NCI-H1092 treated with DMSO at 0.1 percent for 48 hours (cell line): Measurements from ENCODE around the gene UVRAG.
A peak's percentile ranks its signal among the peaks of the same experiment; 100 is the strongest.

Experiments used
- DNase-seq: peaks from one replicate; lab custom pipeline; 2025; lab: John Stamatoyannopoulos, UW

Gene UVRAG

GRCh38 chr11:76119779-76120178 lies 304.8 kb downstream of the UVRAG start:
- DNase-seq, result no peak

GRCh38 chr11:76120513-76121101 lies 305.6 kb downstream of the UVRAG start:
- DNase-seq, result peak; percentile 54

- no peak for DNase-seq
Observed at GRCh38 chr11:76123248-76123647, 308.2 kb downstream of the UVRAG start.

- no peak for DNase-seq
Observed at GRCh38 chr11:76124905-76125770, 310.1 kb downstream of the UVRAG start.

GRCh38 chr11:76129729-76130128 lies 314.7 kb downstream of the UVRAG start:
- no peak for DNase-seq

- no peak for DNase-seq
Observed at GRCh38 chr11:76131142-76131541, 316.1 kb downstream of the UVRAG start.

- DNase-seq, result no peak
Observed at GRCh38 chr11:76131671-76132631, 316.9 kb downstream of the UVRAG start.

GRCh38 chr11:76134239-76134638 lies 319.2 kb downstream of the UVRAG start:
- no peak for DNase-seq

GRCh38 chr11:76135491-76135890 lies 320.5 kb downstream of the UVRAG start:
- DNase-seq, result no peak

GRCh38 chr11:76139314-76139713 lies 324.3 kb downstream of the UVRAG start:
- DNase-seq, result no peak

- no peak for DNase-seq
Observed at GRCh38 chr11:76140912-76141574, 326.0 kb downstream of the UVRAG start.

- no peak for DNase-seq
Observed at GRCh38 chr11:76141901-76142588, 327.0 kb downstream of the UVRAG start.

- DNase-seq, result no peak
Observed at GRCh38 chr11:76143274-76143673, 328.3 kb downstream of the UVRAG start.

GRCh38 chr11:76147106-76147740 lies 332.2 kb downstream of the UVRAG start:
- DNase-seq, result no peak

- no peak for DNase-seq
Observed at GRCh38 chr11:76148231-76148630, 333.2 kb downstream of the UVRAG start.

GRCh38 chr11:76148941-76149613 lies 334.1 kb downstream of the UVRAG start:
- DNase-seq, result no peak

GRCh38 chr11:76149713-76150112 lies 334.7 kb downstream of the UVRAG start:
- no peak for DNase-seq

- no peak for DNase-seq
Observed at GRCh38 chr11:76150141-76150540, 335.1 kb downstream of the UVRAG start.

GRCh38 chr11:76151556-76152085 lies 336.6 kb downstream of the UVRAG start:
- no peak for DNase-seq
